Measurements from ENCODE around the gene SNRPD3.

GRCh38 chr22:24565077-24565476 is 9.3 kb downstream of the SNRPD3 start:
- TF ChIP-seq EZH2 (IDR thresholded peaks at IDR 0.05; ENCODE audit: borderline replicate concordance, low read depth, low read length, poor library complexity, severe bottlenecking) (no peak), CTCF (conservative IDR thresholded peaks at IDR 0.05; ENCODE audit: low read depth, low read length) (no peak)

All from A673 (cell line).